Measurements from ENCODE around the gene RNF182.

Gene RNF182

GRCh38 chr6:13917141-13917540 is 7.6 kb upstream of the RNF182 start:
- Histone ChIP-seq H3K4me1 (ENCODE audit: control insufficient read depth, insufficient read depth, low read length) (peaks cover 2% of the 10 kb centered on the region; the same call in 1 of the 2 replicates), H3K27ac (ENCODE audit: low read length) (no peak overlapping the region), H3K27me3 (ENCODE audit: control insufficient read depth, insufficient read depth, low read length) (no peaks in the 10 kb centered on the region), H3K36me3 (ENCODE audit: control insufficient read depth, insufficient read depth, low read length) (no peaks in the 10 kb centered on the region), H3K4me3 (ENCODE audit: low read length) (no peak overlapping the region), H3K9me3 (ENCODE audit: control insufficient read depth, insufficient read depth, low read length) (no peaks in the 10 kb centered on the region)
- DNase-seq (ENCODE audit: low read depth, low spot score) = no peak
- WGBS (ENCODE audit: insufficient coverage, insufficient read length) = no CpG with 5 or more reads among the region's 1 CpG

GRCh38 chr6:13918686-13919250 is 6.0 kb upstream of the RNF182 start:
- Histone ChIP-seq H3K9me3 (ENCODE audit: control insufficient read depth, insufficient read depth, low read length) (no peaks in the 10 kb centered on the region), H3K36me3 (ENCODE audit: control insufficient read depth, insufficient read depth, low read length) (no peaks in the 10 kb centered on the region), H3K4me1 (ENCODE audit: control insufficient read depth, insufficient read depth, low read length) (peaks cover under 1% of the 10 kb centered on the region; the same call in 1 of the 2 replicates), H3K4me3 (ENCODE audit: low read length) (no peak overlapping the region), H3K27me3 (ENCODE audit: control insufficient read depth, insufficient read depth, low read length) (no peaks in the 10 kb centered on the region), H3K27ac (ENCODE audit: low read length) (no peak overlapping the region)
- WGBS (ENCODE audit: insufficient coverage, insufficient read length) = no CpG with 5 or more reads among the region's 4 CpGs
- DNase-seq (ENCODE audit: low read depth, low spot score) = no peak

- no peak overlapping the region for H3K4me3 ChIP-seq (ENCODE audit: low read length)
- H3K27ac ChIP-seq (ENCODE audit: low read length) = no peak overlapping the region
- no peaks in the 10 kb centered on the region for H3K4me1 ChIP-seq (ENCODE audit: control insufficient read depth, insufficient read depth, low read length)
- no peaks in the 10 kb centered on the region for H3K9me3 ChIP-seq (ENCODE audit: control insufficient read depth, insufficient read depth, low read length)
- no CpG with 5 or more reads among the region's 1 CpG for WGBS (ENCODE audit: insufficient coverage, insufficient read length)
- H3K36me3 ChIP-seq (ENCODE audit: control insufficient read depth, insufficient read depth, low read length) = no peaks in the 10 kb centered on the region
- no peaks in the 10 kb centered on the region for H3K27me3 ChIP-seq (ENCODE audit: control insufficient read depth, insufficient read depth, low read length)
- no peak for DNase-seq (ENCODE audit: low read depth, low spot score)
Measured at GRCh38 chr6:13919861-13920260, 4.9 kb upstream of the RNF182 start.

GRCh38 chr6:13920552-13920951 is 4.2 kb upstream of the RNF182 start:
- WGBS (ENCODE audit: insufficient coverage, insufficient read length) = no CpG with 5 or more reads among the region's 4 CpGs
- Histone ChIP-seq H3K4me3 (ENCODE audit: low read length) (no peak overlapping the region), H3K27me3 (ENCODE audit: control insufficient read depth, insufficient read depth, low read length) (peaks cover 1% of the 10 kb centered on the region; the same call in 1 of the 2 replicates), H3K4me1 (ENCODE audit: control insufficient read depth, insufficient read depth, low read length) (no peaks in the 10 kb centered on the region), H3K36me3 (ENCODE audit: control insufficient read depth, insufficient read depth, low read length) (no peaks in the 10 kb centered on the region), H3K27ac (ENCODE audit: low read length) (no peak overlapping the region), H3K9me3 (ENCODE audit: control insufficient read depth, insufficient read depth, low read length) (no peaks in the 10 kb centered on the region)
- no peak for DNase-seq (ENCODE audit: low read depth, low spot score)

- Histone ChIP-seq H3K27me3 (ENCODE audit: control insufficient read depth, insufficient read depth, low read length) (peaks cover 3% of the 10 kb centered on the region; the same call in 1 of the 2 replicates), H3K9me3 (ENCODE audit: control insufficient read depth, insufficient read depth, low read length) (no peaks in the 10 kb centered on the region), H3K4me3 (ENCODE audit: low read length) (no peak overlapping the region), H3K27ac (ENCODE audit: low read length) (no peak overlapping the region), H3K4me1 (ENCODE audit: control insufficient read depth, insufficient read depth, low read length) (no peaks in the 10 kb centered on the region; the same call in 1 of the 2 replicates), H3K36me3 (ENCODE audit: control insufficient read depth, insufficient read depth, low read length) (no peaks in the 10 kb centered on the region)
- no peak for DNase-seq (ENCODE audit: low read depth, low spot score)
- WGBS (ENCODE audit: insufficient coverage, insufficient read length) = no CpG with 5 or more reads among the region's 3 CpGs
Measured at GRCh38 chr6:13922750-13923149, 2.0 kb upstream of the RNF182 start.

GRCh38 chr6:13923527-13924145 is 1.1 kb upstream of the RNF182 start:
- DNase-seq (ENCODE audit: low read depth, low spot score) = no peak
- Histone ChIP-seq H3K4me3 (ENCODE audit: low read length) (peak overlapping the region; percentile 49; the same call in 1 of the 2 replicates), H3K9me3 (ENCODE audit: control insufficient read depth, insufficient read depth, low read length) (no peaks in the 10 kb centered on the region), H3K36me3 (ENCODE audit: control insufficient read depth, insufficient read depth, low read length) (no peaks in the 10 kb centered on the region), H3K27me3 (ENCODE audit: control insufficient read depth, insufficient read depth, low read length) (peaks cover 3% of the 10 kb centered on the region; the same call in 1 of the 2 replicates), H3K27ac (ENCODE audit: low read length) (no peak overlapping the region), H3K4me1 (ENCODE audit: control insufficient read depth, insufficient read depth, low read length) (no peaks in the 10 kb centered on the region; the same call in 1 of the 2 replicates)
- no CpG with 5 or more reads among the region's 5 CpGs for WGBS (ENCODE audit: insufficient coverage, insufficient read length)

- peaks cover 3% of the 10 kb centered on the region; the same call in 1 of the 2 replicates for H3K27me3 ChIP-seq (ENCODE audit: control insufficient read depth, insufficient read depth, low read length)
Measured at GRCh38 chr6:13924146-13924948, 405 bp upstream of the RNF182 start.

GRCh38 chr6:13926378-13926777 is 1.6 kb downstream of the RNF182 start:
- WGBS (ENCODE audit: insufficient coverage, insufficient read length) = no CpG with 5 or more reads among the region's 4 CpGs
- Histone ChIP-seq H3K4me3 (ENCODE audit: low read length) (no peak overlapping the region), H3K27ac (ENCODE audit: low read length) (no peak overlapping the region), H3K9me3 (ENCODE audit: control insufficient read depth, insufficient read depth, low read length) (no peaks in the 10 kb centered on the region), H3K4me1 (ENCODE audit: control insufficient read depth, insufficient read depth, low read length) (no peaks in the 10 kb centered on the region; the same call in 1 of the 2 replicates), H3K36me3 (ENCODE audit: control insufficient read depth, insufficient read depth, low read length) (no peaks in the 10 kb centered on the region), H3K27me3 (ENCODE audit: control insufficient read depth, insufficient read depth, low read length) (peaks cover 3% of the 10 kb centered on the region; the same call in 1 of the 2 replicates)
- DNase-seq (ENCODE audit: low read depth, low spot score) = no peak

More at GRCh38 chr6:13924146-13924948, 405 bp upstream of the RNF182 start:
- no peaks in the 10 kb centered on the region for H3K9me3 ChIP-seq (ENCODE audit: control insufficient read depth, insufficient read depth, low read length)
- peak overlapping the region; percentile 49; the same call in 1 of the 2 replicates for H3K4me3 ChIP-seq (ENCODE audit: low read length)
- DNase-seq (ENCODE audit: low read depth, low spot score) = peak; percentile 39
- no peaks in the 10 kb centered on the region for H3K36me3 ChIP-seq (ENCODE audit: control insufficient read depth, insufficient read depth, low read length)
- no peaks in the 10 kb centered on the region; the same call in 1 of the 2 replicates for H3K4me1 ChIP-seq (ENCODE audit: control insufficient read depth, insufficient read depth, low read length)
- no CpG with 5 or more reads among the region's 37 CpGs for WGBS (ENCODE audit: insufficient coverage, insufficient read length)
- H3K27ac ChIP-seq (ENCODE audit: low read length) = no peak overlapping the region

- Histone ChIP-seq H3K36me3 (ENCODE audit: control insufficient read depth, insufficient read depth, low read length) (no peaks in the 10 kb centered on the region), H3K27ac (ENCODE audit: low read length) (no peak overlapping the region), H3K4me3 (ENCODE audit: low read length) (no peak overlapping the region), H3K9me3 (ENCODE audit: control insufficient read depth, insufficient read depth, low read length) (no peaks in the 10 kb centered on the region), H3K27me3 (ENCODE audit: control insufficient read depth, insufficient read depth, low read length) (peaks cover 3% of the 10 kb centered on the region; the same call in 1 of the 2 replicates), H3K4me1 (ENCODE audit: control insufficient read depth, insufficient read depth, low read length) (no peaks in the 10 kb centered on the region; the same call in 1 of the 2 replicates)
- no peak for DNase-seq (ENCODE audit: low read depth, low spot score)
- WGBS (ENCODE audit: insufficient coverage, insufficient read length) = no CpG with 5 or more reads among the region's 3 CpGs
Measured at GRCh38 chr6:13927203-13927602, 2.5 kb downstream of the RNF182 start.

GRCh38 chr6:13929196-13929595 is 4.4 kb downstream of the RNF182 start:
- no peak overlapping the region for H3K27ac ChIP-seq (ENCODE audit: low read length)
- H3K4me3 ChIP-seq (ENCODE audit: low read length) = no peak overlapping the region

More at GRCh38 chr6:13929196-13929595, 4.4 kb downstream of the RNF182 start:
- Histone ChIP-seq H3K4me1 (ENCODE audit: control insufficient read depth, insufficient read depth, low read length) (no peaks in the 10 kb centered on the region; the same call in 1 of the 2 replicates), H3K9me3 (ENCODE audit: control insufficient read depth, insufficient read depth, low read length) (no peaks in the 10 kb centered on the region), H3K36me3 (ENCODE audit: control insufficient read depth, insufficient read depth, low read length) (no peaks in the 10 kb centered on the region), H3K27me3 (ENCODE audit: control insufficient read depth, insufficient read depth, low read length) (peaks cover 3% of the 10 kb centered on the region; the same call in 1 of the 2 replicates)
- no peak for DNase-seq (ENCODE audit: low read depth, low spot score)
